NCI-H2171 treated with DMSO at 0.1 percent for 48 hours (cell line): ENCODE measurements around the gene DPM3.
"Not testable (repeated sequence)": the region's sequence is repeated elsewhere in the genome, so short reads cannot be mapped to it uniquely, and the experiment has no call there.

Source experiments
- DNase-seq: peaks from one replicate; lab custom pipeline; 2025; lab: John Stamatoyannopoulos, UW

DPM3 gene

DNA sequence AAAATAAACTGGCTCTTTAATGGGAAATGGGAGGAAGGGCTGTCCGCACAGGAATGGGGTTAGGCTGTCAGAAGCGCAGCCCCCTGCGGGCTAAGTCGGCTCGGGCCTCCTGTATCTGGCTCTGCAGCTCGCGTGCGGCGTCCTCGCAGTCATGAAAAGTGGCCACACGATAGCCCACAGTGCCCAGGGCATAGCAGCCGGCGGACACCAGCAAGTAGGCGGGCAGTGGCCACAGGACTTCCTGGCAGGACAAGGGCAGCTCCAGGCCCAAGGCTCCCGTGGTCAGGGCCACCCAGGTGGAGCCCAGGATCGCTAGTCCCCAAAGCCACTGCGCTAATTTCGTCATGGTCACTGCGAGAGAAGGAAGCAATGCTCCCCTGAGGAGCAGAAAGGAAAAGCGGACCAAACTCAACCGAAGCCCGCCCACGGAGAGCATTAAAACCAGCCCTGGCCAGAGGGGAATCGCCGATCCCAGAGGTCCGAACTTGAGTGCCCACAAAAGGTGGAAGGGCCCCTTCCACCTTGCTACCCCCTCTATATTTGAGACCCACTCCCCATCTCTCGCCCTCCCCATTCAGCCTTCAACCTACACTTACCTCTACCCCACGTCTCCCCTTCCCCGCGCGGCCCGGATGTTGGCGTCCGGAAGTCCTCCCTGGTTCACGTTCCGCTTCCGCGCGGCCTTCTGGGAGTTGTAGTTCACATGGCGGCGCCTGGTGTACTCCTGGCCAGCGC, at the start of gene DPM3:
Gene DPM3, minus strand, starts transcription at position 637 of the 735 bp plus-strand sequence. Its CDS starts 291 bp downstream, at position 346.
- peak; percentile 78 for DNase-seq

DNA sequence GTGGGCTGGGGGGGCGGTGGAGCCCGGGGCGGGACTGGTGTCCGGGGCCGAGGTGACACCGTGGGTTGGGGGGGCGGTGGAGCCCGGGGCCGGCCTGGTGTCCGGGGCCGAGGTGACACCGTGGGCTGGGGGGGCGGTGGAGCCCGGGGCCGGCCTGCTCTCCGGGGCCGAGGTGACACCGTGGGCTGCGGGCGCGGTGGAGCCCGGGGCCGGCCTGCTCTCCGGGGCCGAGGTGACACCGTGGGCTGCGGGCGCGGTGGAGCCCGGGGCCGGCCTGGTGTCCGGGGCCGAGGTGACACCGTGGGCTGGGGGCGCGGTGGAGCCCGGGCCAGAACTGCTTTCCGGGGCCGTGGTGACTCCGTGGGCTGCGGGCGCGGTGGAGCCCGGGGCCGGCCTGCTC, 49.6 kb upstream of the DPM3 start:
- DNase-seq: not testable (repeated sequence)

- no peak for DNase-seq
Measured at GRCh38 chr1:155188268-155188667, 47.9 kb upstream of the DPM3 start.

- no peak for DNase-seq
Measured at GRCh38 chr1:155187456-155187891, 47.1 kb upstream of the DPM3 start.

DNA sequence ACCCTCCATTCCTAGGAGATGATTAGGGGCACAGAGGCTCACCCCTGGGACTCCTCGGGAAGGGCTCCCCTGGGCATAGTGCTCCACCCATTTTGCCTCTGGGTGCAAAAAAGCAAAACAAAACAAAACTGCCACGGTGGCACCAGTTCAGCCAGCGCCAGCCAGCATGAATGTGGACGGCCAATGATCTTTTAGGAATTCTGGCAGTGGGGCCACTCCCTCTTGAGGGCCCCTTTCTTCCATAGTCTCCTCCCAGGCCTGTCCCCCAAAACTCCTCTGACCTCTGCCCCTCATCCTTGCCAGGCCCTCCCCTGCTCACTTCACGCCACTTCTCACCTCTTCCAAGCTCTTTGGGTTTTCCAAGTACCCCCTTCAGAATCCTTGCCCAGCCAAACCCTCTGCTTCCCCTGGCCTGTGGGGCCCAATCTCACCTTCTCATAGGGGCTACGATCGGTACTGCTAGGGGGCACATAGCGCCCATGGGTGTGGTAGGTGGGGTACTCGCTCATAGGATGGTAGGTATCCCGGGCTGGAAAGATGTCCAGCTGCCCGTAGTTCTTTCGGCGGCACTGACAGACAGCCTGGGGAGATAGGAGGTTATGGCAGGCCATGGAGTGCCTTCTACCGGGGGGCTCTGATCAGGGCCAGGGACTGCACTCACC, 46.6 kb upstream of the DPM3 start:
- no peak for DNase-seq

DNA sequence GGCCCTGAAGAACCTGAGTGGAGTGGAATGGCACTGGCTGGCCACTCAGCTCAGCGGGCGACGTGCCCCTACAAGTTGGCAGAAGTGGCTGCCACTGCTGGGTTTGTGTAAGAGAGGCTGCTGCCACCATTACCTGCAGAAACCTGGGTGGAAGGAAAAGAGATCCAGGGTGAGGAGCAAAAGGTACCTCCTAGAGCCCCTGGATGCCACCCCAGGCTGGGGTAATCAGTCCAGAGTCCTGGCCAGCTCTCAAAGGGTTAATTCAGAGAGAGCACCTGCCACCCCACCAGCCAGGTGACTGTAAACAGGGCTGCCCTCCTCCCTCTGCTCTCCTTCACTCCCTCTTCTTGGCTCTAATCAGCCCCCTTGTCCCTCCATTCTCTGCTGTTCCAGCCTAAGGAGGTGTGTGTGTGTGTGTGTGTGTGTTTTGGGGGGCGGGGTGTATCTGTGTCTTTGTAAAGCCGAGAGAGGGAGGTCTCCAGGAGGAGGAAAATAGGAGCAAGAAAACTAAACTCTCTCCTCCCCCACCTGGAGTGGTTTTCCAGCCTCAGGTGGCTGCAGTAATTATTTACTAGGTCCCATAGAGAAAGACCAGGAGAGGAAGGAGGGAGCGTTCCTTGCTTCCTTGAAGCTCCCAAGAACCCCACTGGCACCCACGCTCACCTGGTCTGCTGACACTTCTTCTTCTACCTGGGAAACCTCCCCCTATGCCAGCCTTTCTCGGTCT, 45.9 kb upstream of the DPM3 start:
- no peak for DNase-seq

GRCh38 chr1:155185783-155186066, 45.4 kb upstream of the DPM3 start:
- DNase-seq: no peak

GRCh38 chr1:155184835-155185782, 44.8 kb upstream of the DPM3 start:
- peak; percentile 21 for DNase-seq

GRCh38 chr1:155184351-155184811, 44.0 kb upstream of the DPM3 start:
- DNase-seq: no peak

GRCh38 chr1:155183775-155184221, 43.5 kb upstream of the DPM3 start:
- DNase-seq: no peak

DNA sequence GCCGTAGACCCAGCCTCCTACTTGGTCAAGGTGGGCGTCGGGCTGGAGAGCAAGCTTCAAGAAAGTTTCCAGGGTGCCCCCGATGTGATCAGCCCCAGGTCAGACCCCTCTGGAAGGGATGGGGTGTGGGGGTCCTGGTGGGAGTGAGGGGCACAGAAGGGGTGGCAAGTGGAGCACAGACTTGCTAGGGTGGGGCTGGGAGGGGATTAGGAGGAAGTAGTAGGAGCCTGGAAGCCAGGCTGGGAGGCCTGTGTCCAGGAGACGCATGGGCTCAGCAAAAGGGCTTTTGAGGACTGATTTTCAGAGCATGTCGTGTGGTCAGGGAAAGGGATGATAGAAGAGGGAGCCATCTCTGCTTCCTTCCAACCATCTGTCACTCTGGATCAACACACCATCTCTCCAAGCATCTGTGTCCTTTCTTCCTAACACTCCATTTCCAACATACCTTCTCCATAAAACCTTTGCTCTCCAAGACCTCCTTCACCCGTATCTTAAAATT, 41.8 kb upstream of the DPM3 start:
- DNase-seq: no peak

GRCh38 chr1:155181371-155182051, 41.2 kb upstream of the DPM3 start:
- DNase-seq: no peak

DNA sequence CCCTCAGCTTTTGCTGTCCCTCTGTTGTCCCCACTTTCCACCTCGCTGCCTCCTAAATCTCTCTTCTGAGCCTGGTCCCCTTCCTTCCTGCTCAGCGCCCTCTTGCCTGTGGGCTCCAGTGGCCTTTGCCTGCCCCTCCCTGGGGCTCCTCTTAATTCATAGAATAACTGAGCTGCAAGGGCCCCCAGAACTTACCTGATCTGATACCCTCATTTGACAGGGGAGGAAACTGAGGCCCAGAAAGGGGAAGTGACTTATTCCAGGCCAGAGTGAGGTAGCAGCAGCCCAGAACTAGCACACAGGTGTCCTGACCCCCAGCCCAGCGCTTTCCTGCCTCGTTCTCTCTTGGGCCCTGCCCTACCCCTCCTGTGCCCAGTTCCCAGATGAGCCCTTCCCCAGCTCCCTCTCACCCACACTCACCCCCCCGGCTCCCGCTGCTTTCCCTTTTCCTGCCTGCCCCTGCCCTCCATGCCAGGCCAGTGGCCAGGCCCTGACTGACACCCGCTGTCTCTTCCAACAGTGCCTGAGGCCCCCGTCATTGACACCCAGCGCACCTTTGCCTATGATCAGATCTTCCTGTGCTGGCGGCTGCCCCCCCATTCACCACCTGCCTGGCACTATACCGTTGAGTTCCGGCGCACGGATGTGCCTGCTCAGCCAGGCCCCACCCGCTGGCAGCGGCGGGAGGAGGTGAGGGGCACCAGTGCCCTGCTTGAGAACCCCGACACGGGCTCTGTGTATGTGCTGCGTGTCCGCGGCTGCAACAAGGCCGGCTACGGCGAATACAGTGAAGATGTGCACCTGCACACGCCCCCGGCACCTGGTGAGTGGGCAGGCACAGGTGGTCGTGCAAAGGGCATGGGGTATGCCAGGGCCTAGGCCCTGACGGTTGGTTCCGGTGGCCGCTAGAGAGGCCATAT, 39.0 kb upstream of the DPM3 start:
- DNase-seq: no peak

DNA sequence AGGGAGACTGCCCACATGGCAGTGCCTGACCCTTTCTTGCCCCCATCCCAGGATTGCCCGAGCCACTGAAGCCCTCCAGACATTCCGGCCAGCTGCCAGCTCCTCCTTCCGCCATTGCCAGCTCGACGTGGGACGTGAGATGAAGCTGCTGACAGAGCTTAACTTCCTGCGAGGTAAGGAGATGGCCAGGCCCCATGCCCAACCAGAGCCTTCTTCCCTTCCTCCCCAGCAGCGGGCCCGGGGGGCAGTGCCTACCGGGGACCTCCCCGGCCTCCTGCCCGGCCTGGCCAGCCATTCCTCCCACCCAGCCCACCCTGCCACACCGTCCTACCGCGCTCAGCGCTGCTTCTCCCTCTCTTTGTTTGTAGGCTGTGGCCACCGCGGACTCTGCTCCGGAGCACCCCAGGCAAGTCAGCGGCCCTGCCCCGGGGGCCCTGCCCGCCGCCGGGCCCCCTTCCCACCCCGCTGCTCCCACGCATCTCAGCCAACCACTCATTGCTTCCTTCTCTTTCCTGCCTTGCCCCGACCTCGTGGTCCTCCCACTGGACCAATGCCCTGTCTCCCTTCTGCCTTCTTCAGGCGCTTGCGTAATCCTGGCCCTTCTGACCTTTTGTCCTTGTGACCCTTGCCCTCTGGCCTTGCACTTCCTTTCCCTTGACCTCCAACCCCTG, 38.2 kb upstream of the DPM3 start:
- DNase-seq: no peak

DNA sequence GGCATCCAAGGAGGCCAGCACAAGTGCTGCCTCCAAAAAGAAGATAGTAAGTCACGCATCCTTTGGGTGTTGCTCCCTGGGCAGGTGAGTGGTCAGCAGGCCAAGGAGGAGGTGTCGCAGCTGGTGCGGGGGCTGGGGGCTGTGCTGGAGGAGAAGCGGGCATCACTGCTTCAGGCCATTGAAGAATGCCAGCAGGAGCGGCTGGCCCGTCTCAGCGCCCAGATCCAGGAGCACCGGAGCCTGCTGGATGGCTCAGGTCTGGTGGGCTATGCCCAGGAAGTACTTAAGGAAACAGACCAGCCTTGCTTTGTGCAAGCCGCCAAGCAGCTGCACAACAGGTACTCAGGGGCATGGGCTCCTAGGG, 37.6 kb upstream of the DPM3 start:
- DNase-seq: no peak

DNA sequence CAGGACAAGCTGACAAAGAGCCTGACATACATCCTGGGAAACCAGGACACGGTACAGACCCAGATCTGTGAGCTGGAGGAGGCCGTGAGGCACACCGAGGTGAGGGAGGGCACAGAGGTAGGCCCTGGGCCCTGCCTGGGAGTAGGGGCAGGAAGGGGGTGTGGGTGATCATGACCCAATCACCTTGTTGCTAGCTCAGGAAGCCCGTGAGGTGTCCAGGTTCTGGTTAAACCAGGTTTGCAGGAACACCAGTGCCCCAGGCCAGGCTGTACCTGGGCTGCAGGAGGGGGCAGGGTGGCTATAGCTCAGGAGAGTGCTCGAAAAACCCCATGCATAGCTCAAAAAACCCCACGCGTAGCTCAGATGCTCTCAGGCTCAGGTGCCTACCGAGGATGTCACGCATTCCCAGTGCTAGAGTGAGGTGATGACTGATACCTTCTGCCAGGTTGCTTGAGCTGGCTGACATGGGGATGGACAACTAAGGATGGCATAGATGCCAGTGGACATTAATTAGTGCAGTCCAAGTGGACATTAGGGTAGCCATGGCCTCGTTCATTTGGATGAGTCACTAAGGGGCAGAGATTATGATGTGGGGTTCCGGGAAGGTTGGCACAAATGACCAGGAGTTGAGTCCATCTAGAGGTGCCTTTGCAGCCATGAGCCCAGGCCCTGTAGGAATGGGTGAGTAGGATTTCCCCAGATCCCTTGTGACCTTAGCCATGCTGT, 37.0 kb upstream of the DPM3 start:
- no peak for DNase-seq

GRCh38 chr1:155176544-155177071, 36.3 kb upstream of the DPM3 start:
- peak; percentile 62 for DNase-seq

DNA sequence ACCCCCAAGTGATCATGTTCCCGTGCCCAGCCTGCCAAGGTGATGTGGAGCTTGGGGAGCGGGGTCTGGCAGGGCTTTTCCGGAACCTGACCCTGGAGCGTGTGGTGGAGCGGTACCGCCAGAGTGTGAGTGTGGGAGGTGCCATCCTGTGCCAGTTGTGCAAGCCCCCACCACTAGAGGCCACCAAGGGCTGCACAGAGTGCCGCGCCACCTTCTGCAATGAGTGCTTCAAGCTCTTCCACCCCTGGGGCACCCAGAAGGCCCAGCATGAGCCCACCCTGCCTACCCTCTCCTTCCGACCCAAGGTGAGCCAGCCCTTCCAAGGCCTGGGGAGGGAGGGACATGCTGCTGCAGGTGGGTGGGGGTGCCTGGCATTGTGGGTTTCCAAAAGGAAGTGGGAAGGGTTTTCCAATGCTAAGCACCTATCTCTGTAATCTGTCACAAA, 35.6 kb upstream of the DPM3 start:
- no peak for DNase-seq
